SK-N-SH (cell line): ENCODE measurements around the gene CLINT1. TPM values are rescaled to one million over a fixed set of nuclear protein-coding genes. Genes with fewer than 3 reads are reported as not detected.
A peak's percentile ranks its signal among the peaks of the same experiment; 100 is the strongest.

Source experiments
- CTCF ChIA-PET: fragments of 300-600, 350-600 bp; formaldehyde crosslinking; extraction: SDS; loops from one replicate; lab custom pipeline; 2021; lab: Yijun Ruan, JAX
- POLR2A ChIA-PET: fragments of 350-600 bp; sonication (Branson Sonifier 250); formaldehyde crosslinking; extraction: SDS; loops from one replicate; lab custom pipeline; 2020; ENCODE audit warnings: antibody characterized with exemption, inconsistent platforms; lab: Yijun Ruan, JAX
- DNase-seq: peaks from one replicate; pipeline ENCODE4 v3.0.0; 2012
- H2AFZ ChIP-seq: fragments of 200-600 bp; sonication (generic); 2 replicates; pipeline ENCODE4 v1.8.1; 2016; ENCODE audit warnings: antibody characterized with exemption, mild to moderate bottlenecking, low read depth
- H3F3A ChIP-seq: fragments of 200-600 bp; sonication (generic); replicated peaks from 2 replicates; pipeline ENCODE3; 2016; ENCODE audit warnings: antibody characterized with exemption, mild to moderate bottlenecking; ENCODE audit not compliant: insufficient read depth
- H3K27ac ChIP-seq, 2 experiments: fragments of 200-500 bp in 1 of 2; fragments of 200-600 bp in 1 of 2; sonication (Bioruptor generic) in 1 of 2; sonication (generic), shearing (Covaris generic) in 1 of 2; 2 replicates each; pipeline versions ENCODE4 v1.5.1 to v1.6.1; 2014 to 2016; ENCODE audit warnings: low read depth in 2 of 2, inconsistent platforms in 1 of 2, low read length in 1 of 2, mild to moderate bottlenecking in 1 of 2, mixed read lengths in 1 of 2
- H3K27me3 ChIP-seq: fragments of 200-600 bp; sonication (generic), shearing (Covaris generic); 2 replicates; pipeline ENCODE4 v1.6.1; 2016; ENCODE audit warnings: mixed run types; ENCODE audit not compliant: insufficient read depth
- H3K36me3 ChIP-seq, 2 experiments: fragments of 200-500 bp in 1 of 2; fragments of 200-600 bp in 1 of 2; sonication (Bioruptor generic) in 1 of 2; sonication (generic) in 1 of 2; replicated peaks in 1 of 2; 2 replicates each; pipeline versions ENCODE3 to v1.5.1; 2014 to 2016; ENCODE audit warnings: low read length in 1 of 2, mild to moderate bottlenecking in 1 of 2; ENCODE audit not compliant: insufficient read depth in 2 of 2, control insufficient read depth in 1 of 2
- H3K4me1 ChIP-seq, 2 experiments: fragments of 200-500 bp in 1 of 2; fragments of 200-600 bp in 1 of 2; sonication (Bioruptor generic) in 1 of 2; sonication (generic), shearing (Covaris generic) in 1 of 2; 2 replicates each; pipeline versions ENCODE4 v1.5.1 to v1.6.1; 2014 to 2016; ENCODE audit warnings: low read depth in 1 of 2, low read length in 1 of 2, mixed run types in 1 of 2; ENCODE audit not compliant: insufficient read depth in 2 of 2, control insufficient read depth in 1 of 2
- H3K4me2 ChIP-seq: fragments of 200-600 bp; sonication (generic), shearing (Covaris generic); 2 replicates; pipeline ENCODE4 v1.6.1; 2017; ENCODE audit warnings: mixed run types
- H3K4me3 ChIP-seq, 2 experiments: fragments of 200-500 bp in 1 of 2; fragments of 200-600 bp in 1 of 2; sonication (Bioruptor generic) in 1 of 2; sonication (generic), shearing (Covaris generic) in 1 of 2; 2 replicates each; pipeline versions ENCODE4 v1.5.1 to v1.8.1; 2014 to 2016; ENCODE audit warnings: low read depth in 2 of 2, inconsistent platforms in 1 of 2, low read length in 1 of 2, mild to moderate bottlenecking in 1 of 2, mixed read lengths in 1 of 2, moderate library complexity in 1 of 2
- H3K79me2 ChIP-seq: fragments of 200-600 bp; sonication (generic); 2 replicates; pipeline ENCODE4 v1.8.1; 2017; ENCODE audit warnings: mild to moderate bottlenecking; ENCODE audit not compliant: insufficient read depth
- H3K9ac ChIP-seq: fragments of 200-600 bp; sonication (generic); 2 replicates; pipeline ENCODE4 v1.6.1; 2017; ENCODE audit warnings: mixed run types
- H3K9me2 ChIP-seq: fragments of 200-600 bp; sonication (generic); 2 replicates; pipeline ENCODE4 v1.6.1; 2017; ENCODE audit warnings: mixed run types
- H3K9me3 ChIP-seq: fragments of 200-600 bp; sonication (generic); 2 replicates; pipeline ENCODE4 v1.6.1; 2017; ENCODE audit warnings: mixed run types, mild to moderate bottlenecking, moderate library complexity
- H4K20me1 ChIP-seq: fragments of 200-600 bp; sonication (generic); 2 replicates; pipeline ENCODE4 v1.6.1; 2017; ENCODE audit warnings: mild to moderate bottlenecking, mixed run types; ENCODE audit not compliant: insufficient read depth
- CTCF ChIP-seq: fragments of 200-600 bp; sonication (generic); IDR thresholded peaks from 2 replicates; pipeline ENCODE4 v1.6.1; 2017; ENCODE audit warnings: antibody characterized with exemption, mild to moderate bottlenecking, moderate library complexity
- EP300 ChIP-seq, 2 experiments: IDR thresholded peaks; 2 replicates each; pipeline versions ENCODE4 v1.4.0 to v1.6.1; 2012; ENCODE audit warnings: borderline replicate concordance in 1 of 2, low read depth in 1 of 2, low read length in 1 of 2
- EZH2phosphoT487 ChIP-seq: fragments of 200-600 bp; sonication (generic); IDR thresholded peaks from 2 replicates; pipeline ENCODE4 v1.6.1; 2017; ENCODE audit warnings: low read depth, mixed run types, mild to moderate bottlenecking, antibody characterized with exemption, moderate library complexity, borderline replicate concordance
- FOSL2 ChIP-seq: IDR thresholded peaks from 2 replicates; pipeline ENCODE4 v1.4.0; 2012; ENCODE audit warnings: low read depth, mild to moderate bottlenecking, moderate library complexity, borderline replicate concordance
- FOXM1 ChIP-seq: IDR thresholded peaks from 2 replicates; pipeline ENCODE4 v1.4.0; 2012; ENCODE audit warnings: low read depth, mild to moderate bottlenecking
- GATA2 ChIP-seq: sonication (generic); formaldehyde crosslinking; IDR thresholded peaks from 2 replicates; pipeline ENCODE4 v1.5.0; 2020; ENCODE audit warnings: mild to moderate bottlenecking, missing genetic modification reagents
- IRF3 ChIP-seq: fragments of 150-350 bp; IDR thresholded peaks from 2 replicates; pipeline ENCODE4 v1.6.1; 2016; ENCODE audit warnings: mild to moderate bottlenecking, low read depth, low read length
- JUND ChIP-seq: IDR thresholded peaks from 2 replicates; pipeline ENCODE4 v1.4.0; 2012
- MAX ChIP-seq: IDR thresholded peaks from 2 replicates; pipeline ENCODE4 v1.4.0; 2012; ENCODE audit warnings: low read depth
- NRF1 ChIP-seq: IDR thresholded peaks from 2 replicates; pipeline ENCODE4 v1.6.1; 2012; ENCODE audit warnings: low read depth, mild to moderate bottlenecking, low read length
- PBX3 ChIP-seq: IDR thresholded peaks from 2 replicates; pipeline ENCODE4; 2012
- POLR2AphosphoS5 ChIP-seq: IDR thresholded peaks from 2 replicates; pipeline ENCODE4 v1.6.1; 2012; ENCODE audit warnings: low read depth, low read length
- RCOR1 ChIP-seq: fragments of 150-350 bp; IDR thresholded peaks from 2 replicates; pipeline ENCODE4 v1.6.1; 2017; ENCODE audit warnings: antibody characterized with exemption, low read length
- TAF1 ChIP-seq: IDR thresholded peaks from 2 replicates; pipeline ENCODE4 v1.6.1; 2012; ENCODE audit warnings: low read depth, mild to moderate bottlenecking, low read length, moderate library complexity, borderline replicate concordance
- USF1 ChIP-seq: IDR thresholded peaks from 2 replicates; pipeline ENCODE4 v1.4.0; 2012; ENCODE audit warnings: low read depth, borderline replicate concordance
- USF2 ChIP-seq: fragments of 150-350 bp; IDR thresholded peaks from 2 replicates; pipeline ENCODE4 v1.6.1; 2017; ENCODE audit warnings: antibody characterized with exemption, low read length, low read depth, borderline replicate concordance
- YY1 ChIP-seq: IDR thresholded peaks from 2 replicates; pipeline ENCODE4 v1.4.0; 2012; ENCODE audit warnings: low read depth, mild to moderate bottlenecking
- WGBS: methylation state at CpG from one replicate; pipeline ENCODE4 v1.1.6; 2017; ENCODE audit warnings: low lambda C conversion rate; 5-methylcytosine and 5-hydroxymethylcytosine counted together
- polyA plus RNA-seq, 3 experiments: library from polyadenylated mRNA; depleted of rRNA; stranded (reverse); fragments of >200 nt; gene quantifications; 2 replicates each; pipeline ENCODE4 v1.2.3, GENCODE V29; 2012

CLINT1 gene
- polyA plus RNA-seq, 1 of the 3 experiments (the other 2 are of a cell fraction), result 65.4 TPM

- Histone ChIP-seq H3K4me1 (peaks cover 0 to 8% of the 10 kb centered on the region in 2 experiments; a peak in 2 of 4 replicates), H3F3A (no peaks in the 10 kb centered on the region), H3K79me2 (peaks cover 60% of the 10 kb centered on the region), H3K27ac (peak overlapping the region; percentile 77 to 88; a peak in 3 of 4 replicates), H3K9me2 (no peaks in the 10 kb centered on the region), H2AFZ (peak overlapping the region; percentile 87; the same call in 1 of the 2 replicates), H3K9ac (peak overlapping the region; percentile 85), H3K4me2 (peak overlapping the region; percentile 80), H3K9me3 (no peaks in the 10 kb centered on the region), H4K20me1 (peaks cover 50% of the 10 kb centered on the region), H3K27me3 (no peaks in the 10 kb centered on the region), H3K36me3 (peaks cover 0 to 3% of the 10 kb centered on the region in 2 experiments), H3K4me3 (peak overlapping the region; percentile 96 to 98)
- 4% methylated on average over 5 of the region's 5 CpGs for WGBS
- POLR2A ChIA-PET, result interaction anchor here (1.1 kb wide), 1 partner anchor 20 kb away, joined by 3 read pairs; no protein-coding TSS in a partner anchor
- no peak for TF ChIP-seq FOSL2
- TF ChIP-seq POLR2AphosphoS5, result no peak
- no peak for TF ChIP-seq NRF1
- no peak for TF ChIP-seq RCOR1
- no peak for TF ChIP-seq JUND
- TF ChIP-seq GATA2 (CRISPR knock-in tag), result no peak
- TF ChIP-seq IRF3, result no peak
- TF ChIP-seq CTCF, result no peak
- TF ChIP-seq FOXM1, result no peak
- no peak for TF ChIP-seq USF1
- no peak for TF ChIP-seq TAF1
- no peak for TF ChIP-seq EP300 (IDR thresholded peaks at IDR 0.05; ENCODE audit: borderline replicate concordance in 1 of 2, low read depth in 1 of 2, low read length in 1 of 2)
- TF ChIP-seq MAX, result no peak
- no peak for TF ChIP-seq USF2
- no peak for TF ChIP-seq EZH2phosphoT487
- TF ChIP-seq YY1, result no peak
- no peak for TF ChIP-seq PBX3
- CTCF ChIA-PET, result interaction anchor here (0.9 to 7.6 kb wide), 12 partner anchors 10 to 1275 kb away, joined by 3 to 81 read pairs (median 3); no protein-coding TSS in a partner anchor
- DNase-seq, result no peak
These were observed 974 bp downstream of the CLINT1 start for GRCh38 chr5:157857816-157858526.
